GM19395 (cell line): Measurements from ENCODE around the gene ZDBF2.
"Not testable (repeated sequence)": the region's sequence is repeated elsewhere in the genome, so short reads cannot be mapped to it uniquely, and the experiment has no call there.

Experiments
- ATAC-seq: cut with Tn5 transposase; IDR thresholded peaks from one replicate; pipeline ENCODE4 v1.9.1; 2021; ENCODE audit warnings: mild to moderate bottlenecking, moderate library complexity; ENCODE audit not compliant: unreplicated experiment

Gene ZDBF2

DNA sequence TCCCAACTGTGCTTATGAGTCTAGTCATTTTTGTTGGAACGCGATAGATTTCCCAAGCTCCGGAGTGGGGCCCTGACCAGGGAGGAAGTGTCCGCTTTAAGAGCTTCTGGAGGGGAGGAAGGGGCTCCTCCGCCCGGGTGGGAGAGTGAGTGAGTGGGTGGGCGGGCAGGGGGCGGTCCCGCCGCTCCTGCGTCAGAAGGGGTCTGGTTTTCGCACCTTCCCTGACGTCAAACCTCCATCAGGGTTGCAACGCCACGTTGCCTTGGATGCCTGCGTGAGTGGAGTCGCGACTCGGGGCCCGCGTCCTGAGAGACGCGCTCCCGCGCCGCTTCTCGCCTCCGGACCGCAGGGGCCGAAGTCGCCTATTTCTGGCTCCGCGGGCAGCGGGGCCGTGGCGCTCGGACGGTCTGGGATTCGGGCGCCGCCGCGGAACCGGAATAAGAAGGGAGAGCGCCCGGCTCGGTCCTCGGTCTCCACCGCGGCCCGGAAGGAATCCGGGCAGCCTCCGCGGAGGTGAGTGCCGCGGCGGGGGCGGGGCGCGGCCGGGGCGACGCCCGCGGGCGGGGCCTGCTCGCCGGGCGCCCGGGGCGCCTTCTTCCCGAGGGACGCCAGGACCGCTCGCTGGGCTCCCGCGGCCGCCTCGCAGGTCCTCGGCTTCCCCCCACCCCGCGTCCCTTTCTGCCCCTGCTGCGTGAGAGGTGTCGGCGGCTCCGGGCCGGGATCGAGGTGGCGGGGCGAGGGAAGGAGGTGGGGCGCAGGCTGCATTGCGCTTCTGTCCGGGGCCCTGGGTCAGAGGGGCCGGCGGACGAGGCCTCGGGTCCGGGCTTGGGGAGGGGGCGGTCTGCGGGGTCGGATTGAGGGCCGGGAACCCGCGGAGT lies at the start of gene ZDBF2:
ZDBF2 (plus strand) TSS at position 230 of the 878 bp plus-strand sequence. CDS start 7,187 bp downstream, outside the sequence.
- ATAC-seq, result peak; percentile 82

DNA sequence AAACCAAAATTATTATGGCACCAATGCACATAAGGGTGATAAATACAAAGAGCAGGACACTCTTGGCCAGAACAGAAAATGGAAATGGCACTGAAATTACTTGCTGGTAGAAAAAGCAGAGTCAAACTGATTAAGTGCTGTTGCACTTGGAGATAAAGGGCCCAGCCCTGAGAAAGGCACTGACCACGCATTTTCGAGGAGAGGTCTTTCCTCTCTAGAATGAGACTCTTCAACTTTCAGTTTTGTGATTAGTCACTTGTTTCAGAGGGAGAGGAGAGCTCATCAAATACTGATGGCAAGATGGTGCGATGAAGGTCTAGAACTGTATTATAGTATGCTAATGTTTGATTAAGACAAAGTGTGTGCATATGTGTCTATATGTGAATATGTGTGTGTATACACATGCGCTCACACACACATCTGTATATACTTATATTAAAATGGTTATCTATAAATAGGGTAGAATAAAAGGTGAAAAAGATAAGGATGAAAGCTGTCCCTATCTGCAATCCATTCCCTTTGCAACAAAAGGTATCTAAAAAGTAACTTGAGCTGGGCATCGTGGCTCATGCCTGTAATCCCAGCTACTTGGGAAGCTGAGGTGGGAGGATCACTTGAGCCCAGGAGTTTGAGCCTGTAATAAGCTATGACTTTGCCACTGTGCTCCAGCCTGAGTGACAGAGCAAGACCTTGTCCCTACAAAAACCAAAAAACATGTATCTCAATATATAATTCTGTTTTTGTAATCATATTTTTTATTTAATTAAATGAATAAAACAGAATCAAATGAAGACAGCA lies 48.8 kb upstream of the ZDBF2 start:
- peak; percentile 96 for ATAC-seq

- not testable (repeated sequence) for ATAC-seq
Measured at GRCh38 chr2:206228636-206229035, 45.8 kb upstream of the ZDBF2 start.

DNA sequence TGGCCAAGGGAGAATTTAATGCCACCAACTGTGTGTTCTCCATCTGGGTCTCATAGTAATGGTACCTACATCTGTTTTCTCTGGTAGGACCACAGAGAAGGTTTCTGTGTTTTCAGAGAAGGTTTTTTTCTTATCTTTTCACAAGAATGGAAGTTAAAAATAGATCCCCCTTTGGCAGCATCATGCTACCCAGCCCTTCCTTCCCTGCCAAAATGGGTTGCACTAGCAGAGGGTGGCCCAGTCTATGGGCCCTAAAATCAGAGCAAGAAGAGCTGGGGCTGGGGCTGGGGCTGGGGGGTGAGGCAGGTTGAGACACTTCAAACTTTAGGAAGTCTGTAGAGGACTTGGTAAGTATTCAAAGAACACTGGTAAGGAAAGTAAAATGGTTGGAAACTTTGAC lies 44.8 kb upstream of the ZDBF2 start:
- no peak for ATAC-seq

DNA sequence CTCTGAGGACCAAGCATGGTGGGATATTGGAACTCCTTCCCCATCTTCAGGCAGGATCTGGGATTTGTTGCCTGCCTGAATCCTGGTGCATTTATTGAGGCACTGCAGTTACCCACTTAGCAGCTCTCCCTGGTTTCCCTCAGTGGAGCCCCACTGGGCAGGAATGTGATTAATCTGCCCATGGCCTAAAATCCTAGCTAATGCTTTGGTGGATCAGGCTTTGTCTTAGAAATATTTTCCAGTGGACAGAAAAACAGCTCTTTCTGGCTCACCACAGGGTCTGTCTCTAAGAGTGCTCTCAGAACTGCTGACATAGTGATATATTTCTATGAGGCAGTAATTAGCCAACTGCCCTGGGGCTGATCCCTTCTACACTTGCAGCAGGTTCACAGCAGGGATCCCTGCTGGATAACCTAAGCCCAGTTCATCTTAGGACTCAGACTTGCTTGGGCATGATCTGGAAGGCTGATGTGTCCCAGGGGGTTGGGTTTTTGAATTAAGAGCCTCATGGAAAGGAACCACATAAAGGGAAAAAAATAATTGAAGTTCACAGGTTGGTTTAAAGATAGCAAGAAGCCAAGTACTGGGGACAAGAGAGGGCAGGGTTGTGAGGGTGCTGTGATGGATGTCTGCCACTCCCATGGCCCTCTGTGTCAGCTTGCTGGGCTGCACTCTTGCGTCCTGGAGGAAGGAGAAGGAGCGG lies 44.3 kb upstream of the ZDBF2 start:
- no peak for ATAC-seq

DNA sequence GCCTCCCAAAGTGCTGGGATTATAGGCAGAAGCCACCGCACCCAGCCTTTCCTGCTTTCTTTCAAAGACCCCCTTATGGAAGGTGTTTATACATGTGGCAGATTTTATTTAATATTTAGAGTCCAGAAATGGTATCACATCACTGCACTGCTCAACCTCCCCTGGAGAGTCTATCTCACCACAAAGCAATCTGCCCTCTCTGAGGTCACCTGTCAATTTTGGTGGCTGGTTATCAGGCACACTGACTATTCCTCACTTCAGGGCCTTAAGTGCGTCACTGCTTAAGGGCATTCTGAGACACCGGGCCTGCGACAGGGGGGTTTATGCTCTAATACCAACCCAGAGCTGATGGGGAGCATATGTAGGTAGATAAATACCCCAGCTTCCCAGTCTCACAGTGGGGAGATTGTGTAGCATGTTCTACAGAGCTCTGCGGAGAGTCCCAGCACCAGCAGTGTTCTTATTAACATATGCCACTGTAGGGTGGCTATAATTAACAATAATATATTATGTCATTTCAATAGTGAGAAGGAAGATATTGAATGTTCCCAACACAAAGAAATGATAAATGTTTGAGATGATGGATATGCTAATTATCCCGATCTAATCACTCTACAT lies 42.7 kb upstream of the ZDBF2 start:
- ATAC-seq, result no peak

DNA sequence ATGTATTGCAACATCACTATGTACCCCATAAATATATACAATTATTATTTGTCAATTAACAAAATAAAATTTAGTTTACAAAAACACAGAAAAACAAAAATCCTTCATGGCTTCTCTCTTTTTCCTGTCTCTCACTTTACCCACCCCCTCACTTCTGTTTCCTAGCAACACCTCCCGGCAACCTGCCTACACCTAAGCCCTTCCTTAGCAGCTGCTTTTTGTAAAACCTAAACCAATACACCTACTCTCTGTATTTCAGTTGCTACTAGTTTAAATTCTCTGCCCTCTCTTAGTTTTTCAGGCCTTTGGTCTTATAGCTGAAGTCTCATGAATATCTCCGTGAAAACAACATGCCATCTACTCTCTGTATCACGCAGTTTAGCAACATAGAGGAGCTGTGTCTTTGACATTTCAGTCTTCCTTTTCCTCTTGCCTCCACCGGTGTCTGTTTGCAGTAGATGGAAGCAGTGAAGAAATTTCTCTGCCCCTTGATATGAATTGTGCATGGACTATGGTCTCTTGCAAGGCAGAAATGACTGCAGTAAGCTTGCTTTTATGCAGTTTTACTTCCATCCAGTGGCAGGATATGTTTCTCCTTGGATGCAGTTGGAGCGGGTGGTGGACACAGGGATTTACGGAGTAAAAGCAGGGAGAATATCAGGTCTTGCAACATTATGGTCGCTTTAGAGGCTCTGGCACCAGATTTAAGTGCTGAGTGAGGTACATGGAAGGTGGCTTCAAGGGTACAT lies 42.0 kb upstream of the ZDBF2 start:
- no peak for ATAC-seq

DNA sequence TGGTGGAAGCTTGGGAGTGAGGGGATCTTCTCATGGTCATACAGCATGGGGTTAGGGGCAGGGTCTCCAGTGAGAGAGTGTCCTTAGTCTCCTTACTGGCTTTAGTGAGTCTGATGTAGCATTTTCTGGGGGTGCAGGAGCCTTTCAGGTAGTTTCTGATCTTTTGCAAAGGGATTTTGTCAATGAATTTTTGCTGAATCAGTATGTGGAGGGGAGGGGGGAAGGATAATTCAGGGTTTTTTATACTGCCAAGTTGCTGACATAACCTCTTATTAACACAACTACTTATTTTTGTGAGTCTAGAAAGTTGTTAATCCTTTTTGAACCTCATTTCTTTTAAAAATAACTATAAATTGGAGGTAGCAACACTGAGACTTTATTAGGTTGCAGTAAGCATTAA lies 35.3 kb upstream of the ZDBF2 start:
- ATAC-seq, result no peak

DNA sequence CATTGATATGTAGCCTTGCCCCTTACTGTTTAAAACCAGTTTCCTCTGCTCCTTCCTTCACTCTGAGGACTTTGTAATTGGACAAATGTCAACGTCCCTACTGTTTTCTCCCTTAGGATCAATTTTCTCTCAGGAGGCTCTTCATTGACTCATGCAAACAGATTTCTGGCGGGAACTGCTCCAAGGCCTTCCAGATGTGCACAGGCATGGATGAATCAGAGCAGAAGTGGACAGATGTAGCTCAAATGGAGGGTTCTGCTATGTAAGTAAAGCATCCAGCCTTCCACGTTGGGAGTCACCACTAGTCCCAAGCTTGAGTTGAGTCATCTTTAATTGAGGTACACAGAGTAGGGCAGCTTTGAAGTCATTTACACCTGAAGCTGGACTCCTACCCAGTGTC lies 34.1 kb upstream of the ZDBF2 start:
- ATAC-seq, result no peak

DNA sequence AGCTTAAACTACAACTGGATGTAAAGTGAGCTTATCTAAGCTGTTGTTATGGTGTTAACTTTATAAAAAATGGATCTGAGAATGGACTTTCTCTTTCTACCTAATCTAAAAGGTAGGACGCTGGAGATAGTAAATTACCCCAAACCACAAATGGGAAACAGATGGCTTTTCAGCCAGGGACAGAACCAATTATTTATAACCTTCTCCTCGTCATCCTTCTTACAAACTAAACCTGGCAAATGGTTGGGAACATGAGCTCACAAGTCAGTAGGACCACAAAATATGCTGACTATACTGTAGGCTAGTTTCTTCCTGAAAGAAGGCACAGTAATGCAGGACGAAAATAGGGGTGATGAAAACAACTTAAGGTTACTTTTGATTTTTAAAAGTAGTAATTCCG lies 32.7 kb upstream of the ZDBF2 start:
- ATAC-seq, result no peak

GRCh38 chr2:206245265-206245672 lies 29.2 kb upstream of the ZDBF2 start:
- peak; percentile 38 for ATAC-seq

DNA sequence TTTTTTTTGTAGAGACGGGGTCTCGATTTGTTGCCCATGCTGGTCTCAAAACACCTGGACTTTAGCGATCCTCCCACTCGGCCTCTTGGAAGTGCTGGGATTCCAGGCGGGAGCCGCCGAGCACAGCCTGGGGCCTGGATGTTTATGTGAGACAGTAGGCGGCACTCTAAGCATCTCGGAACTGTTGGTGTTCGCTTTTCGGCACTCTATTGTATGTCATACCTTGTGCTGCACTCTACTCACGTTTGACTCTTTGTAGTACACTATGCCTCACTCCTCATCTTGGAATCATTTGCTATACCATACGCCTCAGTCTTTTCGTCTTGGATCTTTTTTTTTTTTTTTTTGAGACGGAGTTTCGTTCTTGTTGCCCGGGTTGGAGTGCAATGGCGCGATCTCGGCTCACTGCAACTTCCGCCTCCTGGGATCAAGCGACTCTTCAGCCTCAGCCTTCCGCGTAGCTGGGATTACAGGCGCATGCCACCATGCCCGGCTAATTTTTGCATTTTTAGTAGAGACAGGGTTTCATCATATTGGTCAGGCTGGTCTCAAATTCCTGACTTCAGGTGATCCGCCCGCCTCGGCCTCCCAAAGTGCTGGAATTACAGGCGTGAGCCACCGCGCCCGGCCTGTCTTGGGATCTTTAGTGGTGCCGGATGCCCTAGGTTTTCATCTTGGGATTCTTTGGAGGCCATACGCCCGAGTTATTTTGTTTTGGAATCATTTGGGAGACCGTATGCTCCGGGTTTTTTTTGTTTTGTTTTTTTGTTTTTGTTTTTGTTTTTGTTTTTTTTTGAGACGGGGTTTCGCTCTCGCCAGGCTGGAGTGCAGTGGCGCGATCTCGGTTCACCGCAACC lies 24.2 kb upstream of the ZDBF2 start:
- peak; percentile 49 for ATAC-seq

DNA sequence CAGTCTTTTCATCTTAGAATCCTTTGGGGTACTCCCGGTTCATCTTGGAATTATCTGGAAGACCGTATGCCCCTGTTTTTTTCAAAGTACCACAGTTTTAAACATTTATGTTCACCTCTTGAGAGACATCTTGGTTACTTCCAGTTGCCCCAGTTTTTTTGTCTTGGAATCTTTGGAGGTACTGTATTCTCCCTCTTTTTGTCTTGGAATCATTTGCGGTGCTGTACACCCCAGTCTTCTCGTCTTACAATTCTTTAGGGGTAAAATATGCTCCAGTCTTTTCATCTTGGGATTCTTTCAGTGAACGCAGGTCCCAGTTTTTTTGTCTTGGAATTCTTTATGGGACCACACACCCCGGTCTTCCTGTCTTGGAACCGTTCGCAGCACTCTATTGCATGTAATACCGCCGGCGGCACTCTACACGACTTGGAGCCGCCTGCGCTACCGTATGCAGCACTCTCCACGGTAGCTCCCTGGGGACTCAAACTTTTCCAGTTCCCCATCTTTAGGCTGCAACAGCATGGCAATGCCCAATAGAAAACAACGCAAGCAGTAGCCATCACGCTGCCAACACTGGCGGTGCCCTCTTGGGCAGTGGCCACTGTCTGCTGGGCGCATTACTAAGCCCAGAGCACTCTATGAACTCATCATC lies 21.2 kb upstream of the ZDBF2 start:
- no peak for ATAC-seq

GRCh38 chr2:206253777-206254166 lies 20.7 kb upstream of the ZDBF2 start:
- no peak for ATAC-seq

DNA sequence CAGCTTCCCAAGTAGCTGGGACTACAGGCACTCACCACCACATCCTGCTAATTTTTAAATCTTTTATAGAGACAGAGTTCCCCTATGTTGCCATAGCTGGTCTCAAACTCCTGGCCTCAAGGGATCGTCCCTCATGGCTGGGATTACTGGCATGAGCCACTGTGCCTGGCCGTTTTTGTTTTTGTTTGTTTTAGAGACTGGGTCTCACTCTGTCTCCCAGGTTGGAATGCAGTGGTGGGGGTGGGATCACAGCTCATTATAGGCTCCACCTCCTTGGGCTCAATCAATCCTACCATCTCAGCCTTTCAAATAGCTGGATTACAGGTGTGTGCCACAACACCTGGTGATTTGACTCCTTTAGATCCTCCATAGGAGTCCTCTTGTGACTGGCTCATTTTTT lies 19.5 kb upstream of the ZDBF2 start:
- ATAC-seq, result no peak

DNA sequence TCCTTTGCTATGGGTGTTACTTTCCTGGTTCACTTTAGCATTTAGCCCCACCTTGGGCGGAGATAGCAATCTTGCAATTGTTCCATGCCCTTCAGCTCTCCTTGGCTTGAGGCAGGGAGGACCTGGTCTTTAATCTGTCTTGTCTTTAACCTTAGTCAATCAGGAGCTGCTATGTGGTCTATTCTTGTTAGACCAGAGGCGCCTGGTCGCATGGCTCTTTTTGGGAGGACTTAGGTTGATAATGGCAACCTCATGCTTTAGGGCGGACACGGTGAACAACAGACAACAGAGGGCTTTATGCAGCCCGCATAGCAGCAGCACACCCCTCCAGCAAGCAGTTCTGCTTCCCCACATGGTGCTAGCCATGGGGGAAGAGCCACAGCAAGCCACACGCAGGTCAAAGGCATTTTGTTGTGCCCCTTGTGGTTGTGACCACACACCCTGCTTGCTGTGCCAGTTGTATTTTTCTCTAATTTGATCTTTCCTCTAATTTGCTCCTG lies 17.7 kb upstream of the ZDBF2 start:
- no peak for ATAC-seq

DNA sequence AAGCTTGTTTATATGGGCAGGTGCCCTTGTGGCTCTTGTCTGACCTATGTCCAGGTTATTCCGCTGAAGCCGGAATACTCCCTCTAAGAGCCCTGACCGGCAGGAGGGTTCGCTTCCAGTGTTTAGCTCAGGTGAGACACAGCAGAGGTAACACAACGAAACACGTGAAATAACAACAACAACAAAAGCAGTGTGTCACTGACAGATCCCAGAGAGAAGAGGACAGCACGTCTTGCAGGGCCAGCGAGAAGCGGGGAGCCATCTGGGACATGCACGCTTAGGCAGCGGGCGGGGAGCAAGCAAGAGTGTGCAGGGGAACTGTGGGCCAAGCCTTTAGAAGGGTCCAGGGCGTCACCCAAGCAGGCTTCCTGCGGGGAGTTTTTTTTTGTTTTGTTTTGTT lies 17.1 kb upstream of the ZDBF2 start:
- ATAC-seq, result no peak

DNA sequence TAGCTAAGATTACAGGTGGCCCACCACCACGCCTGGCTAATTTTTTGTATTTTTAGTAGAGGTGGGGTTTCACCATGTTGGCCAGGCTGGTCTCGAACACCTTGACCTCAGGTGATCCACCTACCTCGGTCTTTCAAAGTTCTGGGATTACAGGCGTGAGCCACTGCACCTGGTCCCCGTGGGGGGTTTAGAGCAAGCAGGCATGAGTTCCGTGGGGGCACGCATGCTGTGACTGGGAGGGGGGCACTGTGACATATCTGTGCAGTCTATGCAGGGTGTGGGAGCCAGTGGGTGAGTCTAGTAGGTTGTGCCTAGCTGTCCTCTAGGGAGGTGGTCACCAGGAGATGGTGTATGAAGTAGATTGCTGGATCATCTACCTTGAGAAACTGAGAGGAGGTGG lies 16.6 kb upstream of the ZDBF2 start:
- ATAC-seq, result no peak

DNA sequence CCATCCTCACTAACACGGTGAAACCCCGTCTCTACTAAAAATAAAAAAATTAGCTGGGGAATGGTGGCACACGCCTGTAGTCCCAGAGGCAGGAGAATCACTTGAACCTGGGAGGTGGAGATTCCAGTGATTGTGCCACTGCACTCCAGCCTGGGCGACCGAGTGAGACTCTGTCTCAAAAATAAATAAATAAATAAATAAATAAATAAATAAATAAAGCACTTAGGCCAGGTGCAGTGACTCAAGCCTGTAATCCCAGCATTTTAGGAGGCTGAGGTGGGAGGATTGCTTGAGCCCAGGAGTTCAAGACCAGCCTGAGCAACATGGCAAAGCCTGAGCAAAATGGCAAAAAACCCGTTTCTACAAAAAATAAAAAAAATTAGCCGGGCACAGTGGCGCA lies 15.8 kb upstream of the ZDBF2 start:
- ATAC-seq, result not testable (repeated sequence)
